ENCODE results near the gene RABGAP1L. TPM values are rescaled to one million over a fixed set of nuclear protein-coding genes. Genes with fewer than 3 reads are reported as not detected.
A peak's percentile ranks its signal among the peaks of the same experiment; 100 is the strongest.

RABGAP1L gene
- total RNA-seq, 1 donor from 2014 or later = 30.2 TPM

- no peak overlapping the region for H3K4me3 Mint-ChIP-seq (ENCODE audit: unreplicated experiment)
- H3K4me1 Mint-ChIP-seq (ENCODE audit: unreplicated experiment) = no peaks in the 10 kb centered on the region
- no peaks in the 10 kb centered on the region for H3K27me3 Mint-ChIP-seq (ENCODE audit: unreplicated experiment)
- no peaks in the 10 kb centered on the region for H3K36me3 Mint-ChIP-seq (ENCODE audit: low read depth, unreplicated experiment)
- TF ChIP-seq CTCF (IDR thresholded peaks at IDR 0.05; ENCODE audit: unreplicated experiment) = no peak
- no peak overlapping the region for H3K27ac Mint-ChIP-seq (ENCODE audit: unreplicated experiment)
- DNase-seq (ENCODE audit: low spot score) = no peak
- H3K9me3 Mint-ChIP-seq (ENCODE audit: unreplicated experiment) = no peaks in the 10 kb centered on the region
Measured at GRCh38 chr1:174682419-174683008, 523.2 kb downstream of the RABGAP1L start.

GRCh38 chr1:174686213-174686612 lies 526.9 kb downstream of the RABGAP1L start:
- H3K27me3 Mint-ChIP-seq (ENCODE audit: unreplicated experiment) = no peaks in the 10 kb centered on the region
- DNase-seq (ENCODE audit: low spot score) = no peak
- no peaks in the 10 kb centered on the region for H3K36me3 Mint-ChIP-seq (ENCODE audit: low read depth, unreplicated experiment)
- no peak overlapping the region for H3K27ac Mint-ChIP-seq (ENCODE audit: unreplicated experiment)
- no peak for TF ChIP-seq CTCF (IDR thresholded peaks at IDR 0.05; ENCODE audit: unreplicated experiment)
- H3K4me1 Mint-ChIP-seq (ENCODE audit: unreplicated experiment) = peaks cover 5% of the 10 kb centered on the region
- no peak overlapping the region for H3K4me3 Mint-ChIP-seq (ENCODE audit: unreplicated experiment)
- H3K9me3 Mint-ChIP-seq (ENCODE audit: unreplicated experiment) = no peaks in the 10 kb centered on the region

GRCh38 chr1:174689524-174689923 lies 530.2 kb downstream of the RABGAP1L start:
- peaks cover 5% of the 10 kb centered on the region for H3K4me1 Mint-ChIP-seq (ENCODE audit: unreplicated experiment)
- H3K27me3 Mint-ChIP-seq (ENCODE audit: unreplicated experiment) = no peaks in the 10 kb centered on the region
- no peak for TF ChIP-seq CTCF (IDR thresholded peaks at IDR 0.05; ENCODE audit: unreplicated experiment)
- H3K36me3 Mint-ChIP-seq (ENCODE audit: low read depth, unreplicated experiment) = no peaks in the 10 kb centered on the region
- no peak for DNase-seq (ENCODE audit: low spot score)
- H3K4me3 Mint-ChIP-seq (ENCODE audit: unreplicated experiment) = no peak overlapping the region
- H3K27ac Mint-ChIP-seq (ENCODE audit: unreplicated experiment) = no peak overlapping the region
- no peaks in the 10 kb centered on the region for H3K9me3 Mint-ChIP-seq (ENCODE audit: unreplicated experiment)

GRCh38 chr1:174690266-174690665 lies 530.9 kb downstream of the RABGAP1L start:
- H3K36me3 Mint-ChIP-seq (ENCODE audit: low read depth, unreplicated experiment) = no peaks in the 10 kb centered on the region
- no peaks in the 10 kb centered on the region for H3K27me3 Mint-ChIP-seq (ENCODE audit: unreplicated experiment)
- no peak overlapping the region for H3K4me3 Mint-ChIP-seq (ENCODE audit: unreplicated experiment)
- H3K4me1 Mint-ChIP-seq (ENCODE audit: unreplicated experiment) = peaks cover 5% of the 10 kb centered on the region
- TF ChIP-seq CTCF (IDR thresholded peaks at IDR 0.05; ENCODE audit: unreplicated experiment) = no peak
- H3K27ac Mint-ChIP-seq (ENCODE audit: unreplicated experiment) = no peak overlapping the region
- H3K9me3 Mint-ChIP-seq (ENCODE audit: unreplicated experiment) = no peaks in the 10 kb centered on the region
- DNase-seq (ENCODE audit: low spot score) = no peak

- Mint-ChIP-seq H3K4me1 (ENCODE audit: unreplicated experiment) (peaks cover 5% of the 10 kb centered on the region), H3K27ac (ENCODE audit: unreplicated experiment) (no peak overlapping the region), H3K27me3 (ENCODE audit: unreplicated experiment) (no peaks in the 10 kb centered on the region), H3K9me3 (ENCODE audit: unreplicated experiment) (no peaks in the 10 kb centered on the region), H3K36me3 (ENCODE audit: low read depth, unreplicated experiment) (no peaks in the 10 kb centered on the region), H3K4me3 (ENCODE audit: unreplicated experiment) (no peak overlapping the region)
- no peak for DNase-seq (ENCODE audit: low spot score)
- TF ChIP-seq CTCF (IDR thresholded peaks at IDR 0.05; ENCODE audit: unreplicated experiment) = peak; percentile 13
Measured at GRCh38 chr1:174692313-174692712, 533.0 kb downstream of the RABGAP1L start.

Data from endothelial cell (in vitro differentiated cells).